ENCODE measurements around the gene KRTAP4-12. TPM values are rescaled to one million over a fixed set of nuclear protein-coding genes. Genes with fewer than 3 reads are reported as not detected.
"Not testable (repeated sequence)": the region's sequence is repeated elsewhere in the genome, so short reads cannot be mapped to it uniquely, and the experiment has no call there.

The KRTAP4-12 gene
- total RNA-seq = not detected

DNA sequence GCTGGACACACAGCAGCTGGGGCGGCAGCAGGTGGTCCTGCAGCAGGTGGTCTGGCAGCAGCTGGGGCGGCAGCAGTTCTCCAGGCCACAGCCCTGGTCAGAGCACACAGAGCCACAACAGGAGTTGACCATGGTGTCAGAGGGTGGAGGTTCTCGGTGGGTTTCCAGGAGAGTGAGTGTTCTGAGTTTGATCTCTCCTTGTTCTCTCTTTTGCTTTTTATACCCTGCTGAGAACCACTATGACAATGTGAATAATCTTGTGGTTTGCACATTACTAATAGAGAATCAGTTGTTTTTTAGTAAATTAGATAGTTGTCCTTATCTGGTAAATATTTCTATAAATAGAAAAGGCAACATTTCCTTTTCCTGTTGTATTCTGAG, at the start of gene KRTAP4-12:
KRTAP4-12 (minus strand) TSS at position 192 of the 381 bp plus-strand sequence; CDS start at position 132, 60 bp downstream.
- WGBS, 2 donors = 80 to 100% methylated on average over 1 to 2 of the region's 3 CpGs
- H3K27ac ChIP-seq; H3K4me1 ChIP-seq; H3K36me3 ChIP-seq; DNase-seq; H3K9me3 ChIP-seq; intact Hi-C loops (cut with DNase I); H3K4me3 ChIP-seq: not testable (repeated sequence)
- peaks cover 0 to 15% (median 0%) of the 10 kb centered on the region in 4 donors for H3K27me3 ChIP-seq

DNA sequence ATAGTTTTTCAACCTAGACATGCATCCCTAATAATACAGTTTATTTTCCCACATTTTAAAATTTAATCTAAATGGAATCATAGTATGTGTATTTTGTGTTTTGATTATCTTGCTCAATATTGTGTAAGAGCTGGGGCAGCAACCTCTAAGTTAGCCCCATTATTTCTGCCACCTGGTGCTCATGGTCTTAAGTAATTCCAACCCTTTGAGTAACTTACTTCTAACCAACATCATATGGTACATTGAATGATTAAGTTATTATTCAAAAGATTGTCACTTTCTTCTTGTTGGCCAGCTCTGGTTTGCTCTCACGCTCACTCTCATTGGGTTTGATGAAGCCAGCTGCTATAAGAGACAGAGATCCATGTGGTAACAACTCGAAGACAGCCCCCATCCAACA, 47.9 kb upstream of the KRTAP4-12 start:
- no peak for DNase-seq
- 69 to 73% methylated on average over 2 of the region's 2 CpGs for WGBS, 2 donors
- no peaks in the 10 kb centered on the region for H3K36me3 ChIP-seq
- H3K27ac ChIP-seq = no peak overlapping the region
- H3K27me3 ChIP-seq = peaks cover 0 to 7% (median 0%) of the 10 kb centered on the region in 4 donors
- intact Hi-C loops (cut with DNase I) = no loop called here
- H3K4me1 ChIP-seq = no peaks in the 10 kb centered on the region
- TF ChIP-seq, protein P1, sequence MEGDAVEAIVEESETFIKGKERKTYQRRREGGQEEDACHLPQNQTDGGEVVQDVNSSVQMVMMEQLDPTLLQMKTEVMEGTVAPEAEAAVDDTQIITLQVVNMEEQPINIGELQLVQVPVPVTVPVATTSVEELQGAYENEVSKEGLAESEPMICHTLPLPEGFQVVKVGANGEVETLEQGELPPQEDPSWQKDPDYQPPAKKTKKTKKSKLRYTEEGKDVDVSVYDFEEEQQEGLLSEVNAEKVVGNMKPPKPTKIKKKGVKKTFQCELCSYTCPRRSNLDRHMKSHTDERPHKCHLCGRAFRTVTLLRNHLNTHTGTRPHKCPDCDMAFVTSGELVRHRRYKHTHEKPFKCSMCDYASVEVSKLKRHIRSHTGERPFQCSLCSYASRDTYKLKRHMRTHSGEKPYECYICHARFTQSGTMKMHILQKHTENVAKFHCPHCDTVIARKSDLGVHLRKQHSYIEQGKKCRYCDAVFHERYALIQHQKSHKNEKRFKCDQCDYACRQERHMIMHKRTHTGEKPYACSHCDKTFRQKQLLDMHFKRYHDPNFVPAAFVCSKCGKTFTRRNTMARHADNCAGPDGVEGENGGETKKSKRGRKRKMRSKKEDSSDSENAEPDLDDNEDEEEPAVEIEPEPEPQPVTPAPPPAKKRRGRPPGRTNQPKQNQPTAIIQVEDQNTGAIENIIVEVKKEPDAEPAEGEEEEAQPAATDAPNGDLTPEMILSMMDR (IDR thresholded peaks at IDR 0.05) = no peak
- TF ChIP-seq POLR2A (IDR thresholded peaks at IDR 0.05) = no peak
- no peak overlapping the region for H3K4me3 ChIP-seq
- H3K9me3 ChIP-seq = no peaks in the 10 kb centered on the region

DNA sequence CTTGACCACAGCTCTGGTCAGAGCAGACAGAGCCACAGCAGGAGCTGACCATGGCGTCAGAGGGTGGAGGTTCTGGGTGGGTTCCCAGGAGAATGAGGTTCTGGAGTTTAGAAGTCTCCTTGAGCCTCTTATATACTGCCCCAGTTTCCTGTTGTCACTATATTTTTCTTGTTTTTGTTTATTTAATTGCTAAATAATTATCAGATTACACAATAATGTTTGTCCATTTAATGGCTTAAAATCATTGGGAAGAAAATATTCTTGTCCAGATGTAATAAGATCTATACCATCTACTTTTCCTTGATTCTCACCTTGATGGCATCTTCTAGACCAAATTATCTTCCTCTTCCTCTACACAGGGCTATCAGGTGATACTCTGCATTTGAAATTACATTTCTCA, 44.1 kb upstream of the KRTAP4-12 start, which contains the start of gene KRTAP4-3:
KRTAP4-3 (minus strand) TSS at position 101 of the 400 bp plus-strand sequence; CDS start at position 52, 49 bp downstream.
- H3K4me1 ChIP-seq = no peaks in the 10 kb centered on the region
- intact Hi-C loops (cut with DNase I) = no loop called here
- no peak within 1 kb of the TSS for H3K4me3 ChIP-seq
- no peak for TF ChIP-seq POLR2A (IDR thresholded peaks at IDR 0.05)
- TF ChIP-seq, protein P1 (IDR thresholded peaks at IDR 0.05) = no peak
- 75 to 86% methylated on average over 1 of the region's 1 CpG for WGBS, 2 donors
- no peaks in the 10 kb centered on the region for H3K36me3 ChIP-seq
- H3K27ac ChIP-seq = no peak within 1 kb of the TSS
- DNase-seq = no peak
- H3K9me3 ChIP-seq = no peaks in the 10 kb centered on the region
- peaks cover 0 to 3% (median 0%) of the 10 kb centered on the region in 4 donors for H3K27me3 ChIP-seq

DNA sequence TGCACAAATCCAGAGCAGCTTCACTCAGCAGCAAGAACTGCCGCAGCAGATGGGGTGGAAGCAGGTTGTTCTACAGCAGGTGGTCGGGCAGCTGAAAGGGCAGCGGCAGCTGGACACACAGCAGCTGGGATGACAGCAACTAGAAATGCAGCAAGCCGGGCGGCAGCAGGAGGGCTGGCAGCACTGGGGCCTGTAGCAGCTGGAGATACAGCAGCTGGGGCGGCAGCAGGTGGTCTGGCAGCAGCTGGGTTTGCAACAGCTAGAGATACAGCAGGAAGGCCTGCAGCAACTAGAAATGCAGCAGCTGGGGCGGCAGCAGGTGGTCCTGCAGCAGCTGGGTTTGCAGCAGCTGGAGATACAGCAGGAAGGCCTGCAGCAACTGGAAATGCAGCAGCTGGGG, 43.6 kb upstream of the KRTAP4-12 start:
- H3K9me3 ChIP-seq = no peaks in the 10 kb centered on the region
- no peak for DNase-seq
- intact Hi-C loops (cut with DNase I) = no loop called here
- H3K27me3 ChIP-seq = peaks cover 0 to 3% (median 0%) of the 10 kb centered on the region in 4 donors
- H3K4me1 ChIP-seq = no peaks in the 10 kb centered on the region
- H3K36me3 ChIP-seq = no peaks in the 10 kb centered on the region
- H3K4me3 ChIP-seq = no peak overlapping the region
- no peak overlapping the region for H3K27ac ChIP-seq
- 84 to 90% methylated on average over 5 to 7 of the region's 7 CpGs for WGBS, 2 donors
- TF ChIP-seq, protein P1 (IDR thresholded peaks at IDR 0.05) = no peak
- TF ChIP-seq POLR2A (IDR thresholded peaks at IDR 0.05) = no peak

DNA sequence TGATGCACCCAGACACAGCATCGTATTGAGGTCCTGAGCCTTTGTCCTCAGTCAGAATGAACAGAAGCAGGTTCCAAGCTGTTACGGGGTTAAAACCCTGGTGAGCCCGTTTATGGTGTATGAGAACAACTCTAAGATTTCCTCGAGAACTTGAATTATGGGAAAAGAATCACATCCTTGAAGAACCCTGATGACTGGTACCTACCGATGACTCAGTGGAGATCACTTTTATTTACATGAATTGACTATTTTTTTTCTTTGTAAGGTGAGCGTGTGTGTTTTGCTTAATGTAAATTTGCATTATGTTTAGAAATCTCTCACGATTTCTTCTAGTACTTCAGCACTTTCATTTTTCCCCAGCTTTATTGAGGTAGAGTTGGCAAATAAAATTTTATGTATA, 39.8 kb upstream of the KRTAP4-12 start:
- Histone ChIP-seq H3K27ac (no peak overlapping the region), H3K4me1 (no peaks in the 10 kb centered on the region), H3K9me3 (no peaks in the 10 kb centered on the region), H3K36me3 (no peaks in the 10 kb centered on the region), H3K27me3 (peaks cover 0 to 16% (median 0%) of the 10 kb centered on the region in 4 donors), H3K4me3 (no peak overlapping the region)
- TF ChIP-seq, protein P1 (IDR thresholded peaks at IDR 0.05) = no peak
- no peak for TF ChIP-seq POLR2A (IDR thresholded peaks at IDR 0.05)
- 59 to 66% methylated on average over 6 to 7 of the region's 7 CpGs for WGBS, 2 donors
- intact Hi-C loops (cut with DNase I) = no loop called here
- no peak for DNase-seq

DNA sequence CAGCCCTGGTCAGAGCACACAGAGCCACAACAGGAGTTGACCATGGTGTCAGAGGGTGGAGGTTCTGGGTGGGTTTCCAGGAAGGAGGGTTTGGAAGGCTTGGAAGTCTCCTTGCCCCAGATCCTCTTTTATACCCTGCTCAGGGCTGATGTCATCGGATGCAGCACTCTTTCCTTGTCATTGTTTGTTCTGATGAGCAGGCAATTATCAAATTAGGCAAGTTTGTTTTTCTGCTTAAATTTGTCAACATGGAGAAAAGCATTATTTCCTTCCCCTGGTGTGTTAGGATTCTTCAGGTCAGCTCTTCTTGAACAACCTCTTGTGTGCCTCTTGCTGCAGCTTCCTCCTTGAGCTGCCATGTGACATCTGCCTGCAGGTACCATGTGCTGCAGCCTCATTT, 36.7 kb upstream of the KRTAP4-12 start, which contains the start of gene KRTAP4-4:
KRTAP4-4 (minus strand) TSS at position 101 of the 400 bp plus-strand sequence; CDS start at position 44, 57 bp downstream.
- intact Hi-C loops (cut with DNase I) = no loop called here
- WGBS, 2 donors = 82 to 94% methylated on average over 1 of the region's 1 CpG

DNA sequence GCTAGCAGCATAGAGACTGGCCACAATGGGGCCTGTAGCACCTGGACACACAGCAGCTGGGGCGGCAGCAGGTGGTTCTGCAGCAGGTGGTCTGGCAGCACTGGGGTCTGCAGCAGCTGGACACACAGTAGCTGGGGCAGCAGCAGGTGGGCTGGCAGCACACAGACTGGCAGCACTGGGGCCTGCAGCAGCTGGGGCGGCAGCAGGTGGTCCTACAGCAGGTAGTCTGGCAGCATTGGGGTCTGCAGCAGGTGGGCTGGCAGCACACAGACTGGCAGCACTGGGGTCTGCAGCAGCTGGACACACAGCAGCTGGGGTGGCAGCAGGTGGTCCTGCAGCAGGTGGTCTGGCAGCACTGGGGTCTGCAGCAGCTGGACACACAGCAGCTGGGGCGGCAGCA, 36.2 kb upstream of the KRTAP4-12 start:
- DNase-seq; H3K9me3 ChIP-seq; intact Hi-C loops (cut with DNase I); H3K4me1 ChIP-seq; H3K36me3 ChIP-seq; H3K27ac ChIP-seq; H3K4me3 ChIP-seq: not testable (repeated sequence)
- peaks cover 0 to 28% (median 0%) of the 10 kb centered on the region in 4 donors for H3K27me3 ChIP-seq
- 73 to 80% methylated on average over 1 to 2 of the region's 3 CpGs for WGBS, 2 donors

More for the DNA sequence above, 36.7 kb upstream of the KRTAP4-12 start, which contains the start of gene KRTAP4-4:
- Histone ChIP-seq H3K9me3 (no peaks in the 10 kb centered on the region), H3K27ac (no peak within 1 kb of the TSS), H3K27me3 (peaks cover 0 to 28% (median 0%) of the 10 kb centered on the region in 4 donors), H3K4me1 (no peaks in the 10 kb centered on the region), H3K4me3 (no peak within 1 kb of the TSS), H3K36me3 (no peaks in the 10 kb centered on the region)
- DNase-seq = no peak
- TF ChIP-seq POLR2A (IDR thresholded peaks at IDR 0.05) = no peak
- TF ChIP-seq, protein P1 (IDR thresholded peaks at IDR 0.05) = no peak
